Measurements from ENCODE around the gene OTX1. TPM values are rescaled to one million over a fixed set of nuclear protein-coding genes. Genes with fewer than 3 reads are reported as not detected.

The OTX1 gene
- total and polyA plus RNA-seq, 2 of the 8 experiments (the other 6 are each of a cell fraction or from before 2014, with no cell fraction given): 0.24 to 3.3 TPM

- peak; percentile 26 for TF ChIP-seq RBBP5 (IDR thresholded peaks at IDR 0.05; ENCODE audit: borderline replicate concordance, low read depth, low read length)
- TF ChIP-seq EZH2 (IDR thresholded peaks at IDR 0.05; ENCODE audit: low read depth, low read length, severe bottlenecking): peak; percentile 79
- TF ChIP-seq SP4 (IDR thresholded peaks at IDR 0.05; ENCODE audit: low read length): no peak
Measured at GRCh38 chr2:63049211-63049969, 1.2 kb upstream of the OTX1 start (continued).

Measured in H1 (cell line).